Mesenteric fat pad (tissue), 1 donor: ENCODE data around the gene INTS11. TPM values are rescaled to one million over a fixed set of nuclear protein-coding genes. Genes with fewer than 3 reads are reported as not detected.

Experiments used
- DNase-seq: peaks from one replicate; pipeline ENCODE4 v3.0.0-alpha.2; 2020; ENCODE audit warnings: low spot score
- microRNA-seq: library from miRNA; unstranded; fragments of <30 nt; microRNA quantifications from one replicate; pipeline ENCODE4 v1.2.0, GENCODE V29; 2020; ENCODE audit warnings: borderline number of aligned reads
- total RNA-seq: library from RNA; stranded (reverse); fragmentation: NEBNext Ultra II Directional; extraction: Animal tissue kit (Norgen Biotek cat#: 25700); gene quantifications from one replicate; pipeline ENCODE4 v1.2.1, GENCODE V29; 2021
- donor health status: DM: yes; HTN: yes; CAD: no.

Gene INTS11
- total RNA-seq, 1 donor from 2014 or later, result 74.7 TPM

DNA sequence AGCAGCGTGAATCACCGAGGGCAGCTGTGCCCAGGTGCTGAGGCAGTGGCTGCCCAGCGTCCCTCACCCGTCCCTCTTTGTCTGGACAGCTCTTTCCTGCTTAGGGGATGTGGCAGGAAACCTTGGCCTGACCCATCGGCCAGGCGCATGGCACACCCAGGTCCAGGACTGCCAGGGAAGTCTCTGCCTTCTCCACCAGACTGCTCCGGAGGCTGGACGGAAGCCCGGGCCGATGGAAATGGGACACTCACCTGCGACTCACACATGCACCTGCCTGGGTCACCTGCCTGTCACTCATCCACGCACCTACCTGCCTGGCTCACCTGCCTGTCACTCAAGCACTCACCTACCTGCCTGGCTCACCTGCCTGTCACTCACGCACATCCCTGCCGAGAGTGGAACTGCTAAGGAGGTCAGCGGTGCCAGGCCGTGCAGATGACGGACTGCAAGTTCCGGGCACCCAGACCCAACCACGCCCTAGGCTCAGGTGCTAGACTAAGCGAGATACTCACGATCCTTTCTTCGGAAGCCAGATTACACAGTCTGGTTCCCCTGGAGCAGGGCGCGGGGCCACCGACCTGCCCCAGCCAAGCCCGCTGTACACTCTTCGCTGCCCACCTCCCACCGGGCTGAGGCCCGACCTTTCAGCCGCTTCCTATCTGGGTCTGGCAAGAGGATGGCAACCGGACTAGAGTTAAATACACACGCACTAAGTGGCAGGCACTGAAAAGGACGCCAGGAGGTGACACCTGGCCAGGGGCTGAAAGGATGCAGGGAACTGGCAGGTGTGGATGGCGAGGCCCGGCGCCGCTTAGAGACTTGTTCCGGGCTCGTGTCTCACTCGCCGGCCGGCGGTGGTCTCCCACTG, 51.9 kb downstream of the INTS11 start:
- DNase-seq, result no peak

DNA sequence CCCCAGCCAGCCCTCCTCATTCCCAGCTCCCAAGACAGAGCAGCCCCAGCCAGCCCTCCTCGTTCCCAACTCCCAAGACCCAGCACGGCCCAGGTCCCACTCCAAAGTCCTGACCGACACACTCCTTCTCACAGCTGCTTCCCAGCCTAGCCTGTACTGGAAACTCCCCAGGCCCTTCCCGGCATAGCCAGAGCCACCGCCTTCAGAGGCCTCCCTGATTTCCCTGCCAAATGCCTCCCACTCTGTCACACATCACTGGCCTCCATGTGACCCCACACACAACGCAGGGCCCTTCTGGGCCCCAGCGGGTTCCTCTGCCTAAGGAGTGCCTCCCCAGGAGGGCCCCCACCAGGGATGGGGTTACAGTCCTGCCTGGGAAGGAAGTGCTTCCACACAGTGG, 53.6 kb downstream of the INTS11 start:
- no peak for DNase-seq

DNA sequence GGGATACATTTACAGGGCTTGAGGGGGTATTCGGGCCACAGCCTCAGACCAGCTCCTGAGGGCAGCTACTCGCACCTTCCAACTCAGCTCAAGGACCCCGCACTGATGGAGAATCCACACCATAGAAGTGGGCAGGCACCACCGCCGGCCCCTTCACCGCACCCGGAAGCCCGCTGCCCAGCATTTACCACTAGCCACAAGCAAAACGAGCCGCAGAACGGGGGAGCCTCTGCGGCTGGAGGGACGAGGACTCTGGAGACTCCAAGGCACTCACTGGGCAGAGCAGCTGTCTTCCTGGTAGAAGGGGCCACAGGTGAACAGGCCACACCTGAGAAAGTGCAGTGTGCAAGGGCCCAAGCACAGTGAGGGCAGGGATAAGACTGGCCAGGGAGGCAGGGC, 56.2 kb downstream of the INTS11 start:
- DNase-seq, result no peak

DNA sequence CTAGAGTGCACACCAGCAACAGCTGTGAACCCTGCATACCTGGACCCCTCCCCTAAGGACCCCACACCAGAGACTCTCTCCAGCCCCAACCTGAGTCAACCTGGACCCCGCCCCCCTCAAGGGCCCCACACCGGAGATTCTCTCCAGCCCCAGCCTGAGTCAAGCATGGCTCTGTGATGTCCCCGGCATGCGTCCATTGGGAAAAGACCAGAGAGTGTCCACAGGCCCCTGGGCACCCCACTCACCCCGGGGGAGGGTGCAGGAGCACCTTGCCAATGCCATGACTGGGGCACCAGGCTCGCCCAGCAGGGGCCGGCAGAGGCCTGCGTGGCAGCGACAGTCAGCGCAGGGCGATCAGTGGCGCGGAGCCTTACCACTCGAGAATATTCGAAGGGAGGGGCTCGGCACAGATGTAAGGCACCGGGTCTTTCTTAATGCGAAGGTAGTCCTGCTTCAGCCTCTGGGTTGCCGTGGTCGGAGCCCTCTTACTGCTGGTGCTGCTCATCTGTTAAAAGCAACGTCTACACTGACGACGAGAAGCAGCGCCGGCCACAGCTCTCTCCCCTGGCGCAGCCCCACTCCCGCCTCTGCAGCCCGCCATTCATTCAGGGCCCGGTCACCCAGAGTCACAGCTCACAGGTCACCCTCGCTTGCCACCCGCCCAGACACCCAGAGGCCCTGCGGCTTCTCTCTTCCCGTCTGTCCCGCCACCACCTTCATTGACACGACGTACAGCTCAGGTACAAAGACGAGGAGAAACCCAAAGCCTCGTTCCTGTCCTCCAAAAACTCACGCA, 56.8 kb downstream of the INTS11 start:
- DNase-seq, result no peak

DNA sequence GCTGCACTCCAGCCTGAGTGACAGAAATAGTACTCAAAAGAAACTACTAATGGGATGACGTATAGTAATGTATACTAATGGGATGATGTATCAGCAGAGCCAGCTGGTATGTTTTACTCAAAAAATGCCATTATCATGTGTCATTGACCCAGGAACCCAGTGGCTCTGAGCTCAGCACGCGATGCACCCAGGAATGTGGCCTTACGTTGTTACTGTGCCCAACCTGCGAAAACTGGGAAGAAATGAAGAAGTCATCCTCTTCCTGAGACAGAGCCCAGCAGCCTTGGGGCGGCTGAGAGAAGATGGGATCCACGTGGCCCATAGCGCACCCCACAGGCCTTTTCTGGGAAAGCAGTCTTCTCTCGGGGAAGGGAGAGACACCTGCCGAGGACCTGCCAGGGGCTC, 59.6 kb downstream of the INTS11 start:
- no peak for DNase-seq

DNA sequence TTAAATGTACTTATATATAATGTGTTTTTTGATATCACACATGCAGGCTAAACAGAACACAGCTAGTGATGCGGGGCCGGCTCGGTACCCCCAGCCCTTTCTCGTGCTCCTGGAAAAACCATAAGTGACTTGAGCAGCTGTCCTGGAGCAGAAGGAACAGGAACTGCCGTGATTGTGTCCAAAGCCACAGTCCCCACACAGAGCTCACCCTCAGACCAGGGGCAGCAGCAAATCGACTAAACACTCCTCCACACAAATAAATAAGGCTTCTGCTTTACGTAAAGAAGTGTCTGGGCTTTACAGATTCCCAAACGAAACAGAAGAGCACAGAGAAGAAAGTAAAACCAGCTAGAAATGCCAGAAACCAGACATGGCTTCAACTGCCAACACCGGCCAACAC, 60.4 kb downstream of the INTS11 start:
- no peak for DNase-seq

DNA sequence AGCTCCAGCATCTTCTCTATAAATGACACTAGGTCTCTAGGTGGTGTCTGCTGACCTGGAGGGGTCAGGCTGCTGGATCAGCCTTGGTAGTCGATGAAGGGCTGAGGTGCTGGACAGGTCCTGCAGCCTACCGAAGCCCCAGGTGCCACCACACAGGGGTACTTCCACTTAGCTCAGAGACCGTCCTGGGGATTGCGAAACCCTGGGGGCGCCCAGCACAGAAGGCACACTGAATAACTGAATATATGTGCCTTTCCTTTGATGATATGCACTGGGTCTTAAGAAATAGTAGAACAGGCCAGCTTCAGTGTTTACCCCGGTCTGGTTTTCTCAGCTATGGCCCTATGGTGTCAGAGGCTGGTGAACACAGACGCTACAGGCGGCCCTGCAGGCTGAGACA, 61.7 kb downstream of the INTS11 start:
- no peak for DNase-seq

DNA sequence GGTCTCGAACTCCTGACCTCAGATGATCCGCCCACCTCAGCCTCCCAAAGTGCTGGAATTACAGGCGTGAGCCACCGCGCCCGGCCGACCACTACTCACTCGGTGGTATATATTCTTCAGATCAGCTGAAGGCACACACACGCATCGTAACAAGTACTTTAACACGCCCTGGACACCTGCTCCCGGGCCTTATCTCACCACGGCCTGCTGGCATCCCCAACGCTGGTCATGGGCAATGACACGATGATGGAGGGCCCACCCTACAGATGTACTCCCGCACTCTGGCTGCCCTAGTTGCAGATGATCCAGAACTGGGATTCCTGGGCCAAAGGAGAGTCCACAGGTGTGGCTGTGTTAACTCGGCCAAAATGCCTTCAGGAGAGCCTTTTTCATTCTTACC, 62.4 kb downstream of the INTS11 start:
- no peak for DNase-seq

Small RNAs within 50 kb of the gene (microRNA-seq; reads per million reads assigned to microRNA genes)
- not detected for gene MIR6726
- gene MIR6727, result not detected
- not detected for gene MIR6808

Other genes with a start within 250 kb of the INTS11 start
- 9.0 TPM for gene C1orf159, start 208.6 kb downstream of the INTS11 start, total RNA-seq
- 1.4 TPM for gene TTLL10, start 150.8 kb downstream of the INTS11 start, total RNA-seq
- gene TNFRSF18, start 118.1 kb downstream of the INTS11 start, total RNA-seq, result 0.80 TPM
- gene TNFRSF4, start 110.5 kb downstream of the INTS11 start, total RNA-seq, result 10.7 TPM
- 144 TPM for gene SDF4, start 92.7 kb downstream of the INTS11 start, total RNA-seq
- gene B3GALT6, start 92.4 kb downstream of the INTS11 start, total RNA-seq, result 14.1 TPM
- 2.9 TPM for gene C1QTNF12, start 77.9 kb downstream of the INTS11 start, total RNA-seq
- gene UBE2J2, start 50.8 kb downstream of the INTS11 start, total RNA-seq, result 56.5 TPM
- 2.1 TPM for gene SCNN1D, start 44.2 kb downstream of the INTS11 start, total RNA-seq
- 36.6 TPM for gene ACAP3, start 16.7 kb downstream of the INTS11 start, total RNA-seq
- 11.6 TPM for gene PUSL1, start 16.1 kb downstream of the INTS11 start, total RNA-seq
- gene CPTP, start 142 bp upstream of the INTS11 start, total RNA-seq, result 19.7 TPM
- 0.19 TPM for gene TAS1R3, start 6.6 kb upstream of the INTS11 start, total RNA-seq
- gene DVL1, start 24.8 kb upstream of the INTS11 start, total RNA-seq, result 52.1 TPM
- 109 TPM for gene MXRA8, start 33.9 kb upstream of the INTS11 start, total RNA-seq
- gene AURKAIP1, start 50.5 kb upstream of the INTS11 start, total RNA-seq, result 120 TPM
- gene CCNL2, start 74.7 kb upstream of the INTS11 start, total RNA-seq, result 162 TPM
- gene MRPL20, start 82.6 kb upstream of the INTS11 start, total RNA-seq, result 122 TPM
- gene ANKRD65, start 96.6 kb upstream of the INTS11 start, total RNA-seq, result 4.1 TPM
- gene VWA1, start 111.0 kb upstream of the INTS11 start, total RNA-seq, result 41.1 TPM
- gene ATAD3C, start 125.0 kb upstream of the INTS11 start, total RNA-seq, result 0.51 TPM
- gene ATAD3B, start 147.1 kb upstream of the INTS11 start, total RNA-seq, result 12.6 TPM
- 26.2 TPM for gene ATAD3A, start 187.5 kb upstream of the INTS11 start, total RNA-seq
- 1.4 TPM for gene TMEM240, start 216.0 kb upstream of the INTS11 start, total RNA-seq